ENCODE results near the gene TCF12.

The TCF12 gene

GRCh38 chr15:57319226-57319918 is 400.9 kb downstream of the TCF12 start:
- DNase-seq (ENCODE audit: low read depth in 2 of 2), result no peak

- DNase-seq (ENCODE audit: low read depth in 2 of 2), result no peak
Observed at GRCh38 chr15:57319919-57320560, 401.6 kb downstream of the TCF12 start.

GRCh38 chr15:57320631-57321220 is 402.3 kb downstream of the TCF12 start:
- no peak for DNase-seq (ENCODE audit: low read depth in 2 of 2)

- DNase-seq (ENCODE audit: low read depth in 2 of 2), result no peak
Observed at GRCh38 chr15:57321485-57321884, 403.0 kb downstream of the TCF12 start.

GRCh38 chr15:57321973-57322601 is 403.6 kb downstream of the TCF12 start:
- no peak for DNase-seq (ENCODE audit: low read depth in 2 of 2)

- DNase-seq (ENCODE audit: low read depth in 2 of 2), result no peak
Observed at GRCh38 chr15:57322602-57323250, 404.3 kb downstream of the TCF12 start.

GRCh38 chr15:57323299-57323805 is 404.9 kb downstream of the TCF12 start:
- no peak for DNase-seq (ENCODE audit: low read depth in 2 of 2)

- no peak for DNase-seq (ENCODE audit: low read depth in 2 of 2)
Observed at GRCh38 chr15:57323806-57324589, 405.6 kb downstream of the TCF12 start.

- no peak for DNase-seq (ENCODE audit: low read depth in 2 of 2)
Observed at GRCh38 chr15:57324590-57324890, 406.1 kb downstream of the TCF12 start.

- no peak for DNase-seq (ENCODE audit: low read depth in 2 of 2)
Observed at GRCh38 chr15:57324944-57325679, 406.7 kb downstream of the TCF12 start.

GRCh38 chr15:57326196-57326595 is 407.8 kb downstream of the TCF12 start:
- no peak for DNase-seq (ENCODE audit: low read depth in 2 of 2)

GRCh38 chr15:57327985-57328471 is 409.6 kb downstream of the TCF12 start:
- peak; percentile 47 for DNase-seq (ENCODE audit: low read depth in 2 of 2)

- no peak for DNase-seq (ENCODE audit: low read depth in 2 of 2)
Observed at GRCh38 chr15:57328479-57328878, 410.0 kb downstream of the TCF12 start.

GRCh38 chr15:57328897-57329296 is 410.5 kb downstream of the TCF12 start:
- no peak for DNase-seq (ENCODE audit: low read depth in 2 of 2)

- no peak for DNase-seq (ENCODE audit: low read depth in 2 of 2)
Observed at GRCh38 chr15:57329582-57330367, 411.3 kb downstream of the TCF12 start.

GRCh38 chr15:57330619-57331340 is 412.3 kb downstream of the TCF12 start:
- no peak for DNase-seq (ENCODE audit: low read depth in 2 of 2)

GRCh38 chr15:57332326-57332725 is 413.9 kb downstream of the TCF12 start:
- no peak for DNase-seq (ENCODE audit: low read depth in 2 of 2)

- DNase-seq (ENCODE audit: low read depth in 2 of 2), result no peak
Observed at GRCh38 chr15:57333487-57333886, 415.0 kb downstream of the TCF12 start.

GRCh38 chr15:57334257-57334656 is 415.8 kb downstream of the TCF12 start:
- no peak for DNase-seq (ENCODE audit: low read depth in 2 of 2)

All from fibroblast of skin of left biceps (primary cell).